ENCODE results near the gene LTBP4.
"Not testable (repeated sequence)": the region's sequence is repeated elsewhere in the genome, so short reads cannot be mapped to it uniquely, and the experiment has no call there.

Gene LTBP4

GRCh38 chr19:40586611-40587010, 14.6 kb upstream of the LTBP4 start:
- Histone ChIP-seq H3K27me3 (ENCODE audit: control insufficient read depth, insufficient read depth, low read length, poor library complexity, severe bottlenecking) (no peaks in the 10 kb centered on the region), H3K4me1 (ENCODE audit: control insufficient read depth, insufficient read depth, low read length) (peaks cover 20% of the 10 kb centered on the region), H3K36me3 (ENCODE audit: control insufficient read depth, insufficient read depth, low read length) (peaks cover 4% of the 10 kb centered on the region), H3K9me3 (ENCODE audit: control insufficient read depth, low read length) (no peaks in the 10 kb centered on the region), H3K4me3 (ENCODE audit: insufficient read depth, low read depth, low read length) (no peak overlapping the region), H3K27ac (ENCODE audit: insufficient read depth, low read depth, low read length, poor library complexity, severe bottlenecking) (no peak overlapping the region)
- WGBS, 2 experiments: 96 to 97% methylated on average over 14 of the region's 14 CpGs

GRCh38 chr19:40588110-40588854, 12.9 kb upstream of the LTBP4 start:
- H3K36me3 ChIP-seq (ENCODE audit: control insufficient read depth, insufficient read depth, low read length): no peaks in the 10 kb centered on the region
- H3K27ac ChIP-seq (ENCODE audit: insufficient read depth, low read depth, low read length, poor library complexity, severe bottlenecking): no peak overlapping the region
- peaks cover 20% of the 10 kb centered on the region for H3K4me1 ChIP-seq (ENCODE audit: control insufficient read depth, insufficient read depth, low read length)
- H3K27me3 ChIP-seq (ENCODE audit: control insufficient read depth, insufficient read depth, low read length, poor library complexity, severe bottlenecking): no peaks in the 10 kb centered on the region
- H3K4me3 ChIP-seq (ENCODE audit: insufficient read depth, low read depth, low read length): no peak overlapping the region
- WGBS, 2 experiments: 94% methylated on average over 19 of the region's 19 CpGs
- no peaks in the 10 kb centered on the region for H3K9me3 ChIP-seq (ENCODE audit: control insufficient read depth, low read length)

- no peaks in the 10 kb centered on the region for H3K9me3 ChIP-seq (ENCODE audit: control insufficient read depth, low read length)
- H3K4me1 ChIP-seq (ENCODE audit: control insufficient read depth, insufficient read depth, low read length): peaks cover 20% of the 10 kb centered on the region
- H3K4me3 ChIP-seq (ENCODE audit: insufficient read depth, low read depth, low read length): no peak overlapping the region
- no peak overlapping the region for H3K27ac ChIP-seq (ENCODE audit: insufficient read depth, low read depth, low read length, poor library complexity, severe bottlenecking)
- WGBS, 2 experiments: 97 to 98% methylated on average over 7 to 8 of the region's 9 CpGs
- no peaks in the 10 kb centered on the region for H3K27me3 ChIP-seq (ENCODE audit: control insufficient read depth, insufficient read depth, low read length, poor library complexity, severe bottlenecking)
- no peaks in the 10 kb centered on the region for H3K36me3 ChIP-seq (ENCODE audit: control insufficient read depth, insufficient read depth, low read length)
These were observed 12.1 kb upstream of the LTBP4 start for GRCh38 chr19:40588926-40589569.

GRCh38 chr19:40589591-40590429, 11.4 kb upstream of the LTBP4 start:
- H3K4me1 ChIP-seq (ENCODE audit: control insufficient read depth, insufficient read depth, low read length): peaks cover 25% of the 10 kb centered on the region
- 92 to 93% methylated on average over 26 of the region's 26 CpGs for WGBS, 2 experiments
- H3K9me3 ChIP-seq (ENCODE audit: control insufficient read depth, low read length): no peaks in the 10 kb centered on the region
- no peaks in the 10 kb centered on the region for H3K36me3 ChIP-seq (ENCODE audit: control insufficient read depth, insufficient read depth, low read length)
- no peak overlapping the region for H3K4me3 ChIP-seq (ENCODE audit: insufficient read depth, low read depth, low read length)
- H3K27ac ChIP-seq (ENCODE audit: insufficient read depth, low read depth, low read length, poor library complexity, severe bottlenecking): no peak overlapping the region
- no peaks in the 10 kb centered on the region for H3K27me3 ChIP-seq (ENCODE audit: control insufficient read depth, insufficient read depth, low read length, poor library complexity, severe bottlenecking)

GRCh38 chr19:40590464-40591265, 10.5 kb upstream of the LTBP4 start:
- Histone ChIP-seq H3K4me1 (ENCODE audit: control insufficient read depth, insufficient read depth, low read length) (peaks cover 29% of the 10 kb centered on the region), H3K27me3 (ENCODE audit: control insufficient read depth, insufficient read depth, low read length, poor library complexity, severe bottlenecking) (no peaks in the 10 kb centered on the region), H3K36me3 (ENCODE audit: control insufficient read depth, insufficient read depth, low read length) (no peaks in the 10 kb centered on the region), H3K9me3 (ENCODE audit: control insufficient read depth, low read length) (no peaks in the 10 kb centered on the region), H3K27ac (ENCODE audit: insufficient read depth, low read depth, low read length, poor library complexity, severe bottlenecking) (no peak overlapping the region), H3K4me3 (ENCODE audit: insufficient read depth, low read depth, low read length) (no peak overlapping the region)
- WGBS, 2 experiments: 77 to 84% methylated on average over 22 of the region's 22 CpGs

GRCh38 chr19:40591724-40592123, 9.4 kb upstream of the LTBP4 start:
- H3K27ac ChIP-seq (ENCODE audit: insufficient read depth, low read depth, low read length, poor library complexity, severe bottlenecking); H3K4me3 ChIP-seq (ENCODE audit: insufficient read depth, low read depth, low read length); H3K9me3 ChIP-seq (ENCODE audit: control insufficient read depth, low read length); H3K36me3 ChIP-seq (ENCODE audit: control insufficient read depth, insufficient read depth, low read length); H3K27me3 ChIP-seq (ENCODE audit: control insufficient read depth, insufficient read depth, low read length, poor library complexity, severe bottlenecking): not testable (repeated sequence)
- WGBS, 2 experiments: 96% methylated on average over 4 of the region's 4 CpGs
- peaks cover 29% of the 10 kb centered on the region for H3K4me1 ChIP-seq (ENCODE audit: control insufficient read depth, insufficient read depth, low read length)

GRCh38 chr19:40592170-40592569, 9.0 kb upstream of the LTBP4 start:
- Histone ChIP-seq H3K4me1 (ENCODE audit: control insufficient read depth, insufficient read depth, low read length) (peaks cover 29% of the 10 kb centered on the region), H3K27ac (ENCODE audit: insufficient read depth, low read depth, low read length, poor library complexity, severe bottlenecking) (no peak overlapping the region), H3K9me3 (ENCODE audit: control insufficient read depth, low read length) (no peaks in the 10 kb centered on the region), H3K27me3 (ENCODE audit: control insufficient read depth, insufficient read depth, low read length, poor library complexity, severe bottlenecking) (peaks cover 9% of the 10 kb centered on the region), H3K4me3 (ENCODE audit: insufficient read depth, low read depth, low read length) (no peak overlapping the region), H3K36me3 (ENCODE audit: control insufficient read depth, insufficient read depth, low read length) (no peaks in the 10 kb centered on the region)
- 89 to 92% methylated on average over 4 of the region's 4 CpGs for WGBS, 2 experiments

GRCh38 chr19:40594255-40594654, 6.9 kb upstream of the LTBP4 start:
- H3K4me3 ChIP-seq (ENCODE audit: insufficient read depth, low read depth, low read length): no peak overlapping the region
- no peak overlapping the region for H3K27ac ChIP-seq (ENCODE audit: insufficient read depth, low read depth, low read length, poor library complexity, severe bottlenecking)
- peaks cover 22% of the 10 kb centered on the region for H3K27me3 ChIP-seq (ENCODE audit: control insufficient read depth, insufficient read depth, low read length, poor library complexity, severe bottlenecking)
- no peaks in the 10 kb centered on the region for H3K9me3 ChIP-seq (ENCODE audit: control insufficient read depth, low read length)
- no peaks in the 10 kb centered on the region for H3K36me3 ChIP-seq (ENCODE audit: control insufficient read depth, insufficient read depth, low read length)
- WGBS, 2 experiments: 33 to 34% methylated on average over 8 of the region's 8 CpGs
- H3K4me1 ChIP-seq (ENCODE audit: control insufficient read depth, insufficient read depth, low read length): peaks cover 29% of the 10 kb centered on the region

- WGBS, 2 experiments: 44 to 47% methylated on average over 13 of the region's 13 CpGs
- H3K4me1 ChIP-seq (ENCODE audit: control insufficient read depth, insufficient read depth, low read length): peaks cover 32% of the 10 kb centered on the region
- no peak overlapping the region for H3K27ac ChIP-seq (ENCODE audit: insufficient read depth, low read depth, low read length, poor library complexity, severe bottlenecking)
- H3K27me3 ChIP-seq (ENCODE audit: control insufficient read depth, insufficient read depth, low read length, poor library complexity, severe bottlenecking): peaks cover 27% of the 10 kb centered on the region
- H3K9me3 ChIP-seq (ENCODE audit: control insufficient read depth, low read length): no peaks in the 10 kb centered on the region
- no peaks in the 10 kb centered on the region for H3K36me3 ChIP-seq (ENCODE audit: control insufficient read depth, insufficient read depth, low read length)
- no peak overlapping the region for H3K4me3 ChIP-seq (ENCODE audit: insufficient read depth, low read depth, low read length)
These were observed 6.5 kb upstream of the LTBP4 start for GRCh38 chr19:40594657-40595091.

Data from ectodermal cell (in vitro differentiated cells).